RWPE1 (cell line): Measurements from ENCODE around the gene SELENOW.
"Not testable (repeated sequence)": the region's sequence is repeated elsewhere in the genome, so short reads cannot be mapped to it uniquely, and the experiment has no call there.

Experiments
- CTCF ChIA-PET: fragments of 350-600 bp; sonication (Branson Sonifier 250); formaldehyde crosslinking; extraction: SDS; loops from one replicate; lab custom pipeline; 2021; lab: Yijun Ruan, JAX
- POLR2A ChIA-PET: fragments of 400-600 bp; formaldehyde crosslinking; extraction: SDS; loops from one replicate; lab custom pipeline; 2020; ENCODE audit warnings: antibody characterized with exemption; ENCODE audit not compliant: low non-redundant PET; lab: Yijun Ruan, JAX
- DNase-seq: peaks from one replicate; pipeline ENCODE4 v3.0.0; 2012; ENCODE audit warnings: low spot score
- H3K27ac ChIP-seq: fragments of 450-650 bp; 2 replicates; pipeline ENCODE4 v1.5.1; 2017
- CTCF ChIP-seq: fragments of 450-650 bp; conservative IDR thresholded peaks from 2 replicates; pipeline ENCODE4 v1.5.1; 2017; ENCODE audit warnings: low read depth, mild to moderate bottlenecking

The SELENOW gene

GRCh38 chr19:47762151-47762550 is 16.4 kb upstream of the SELENOW start:
- TF ChIP-seq CTCF, result no peak
- no peak for DNase-seq
- no peak overlapping the region for H3K27ac ChIP-seq
- CTCF ChIA-PET, result interaction anchor here (0.6 kb wide), 1 partner anchor 46 kb away, joined by 4 read pairs; no protein-coding TSS in a partner anchor
- POLR2A ChIA-PET, result interaction anchor here (0.6 kb wide), 1 partner anchor 25 kb away, joined by 6 read pairs; no protein-coding TSS in a partner anchor

- no peak for DNase-seq
- ChIA-PET CTCF (interaction anchor here (0.6 kb wide), 1 partner anchor 47 kb away, joined by 4 read pairs; no protein-coding TSS in a partner anchor), POLR2A (no interaction called here)
- no peak overlapping the region for H3K27ac ChIP-seq
- no peak for TF ChIP-seq CTCF
These were observed 15.7 kb upstream of the SELENOW start for GRCh38 chr19:47762615-47763308.

GRCh38 chr19:47764705-47765104 is 13.8 kb upstream of the SELENOW start:
- DNase-seq, H3K27ac ChIP-seq, POLR2A ChIA-PET: not testable (repeated sequence)
- CTCF ChIA-PET, result interaction anchor here (0.6 to 1.1 kb wide), 4 partner anchors 9 to 840 kb away, joined by 3 to 5 read pairs (median 4); no protein-coding TSS in a partner anchor

DNA sequence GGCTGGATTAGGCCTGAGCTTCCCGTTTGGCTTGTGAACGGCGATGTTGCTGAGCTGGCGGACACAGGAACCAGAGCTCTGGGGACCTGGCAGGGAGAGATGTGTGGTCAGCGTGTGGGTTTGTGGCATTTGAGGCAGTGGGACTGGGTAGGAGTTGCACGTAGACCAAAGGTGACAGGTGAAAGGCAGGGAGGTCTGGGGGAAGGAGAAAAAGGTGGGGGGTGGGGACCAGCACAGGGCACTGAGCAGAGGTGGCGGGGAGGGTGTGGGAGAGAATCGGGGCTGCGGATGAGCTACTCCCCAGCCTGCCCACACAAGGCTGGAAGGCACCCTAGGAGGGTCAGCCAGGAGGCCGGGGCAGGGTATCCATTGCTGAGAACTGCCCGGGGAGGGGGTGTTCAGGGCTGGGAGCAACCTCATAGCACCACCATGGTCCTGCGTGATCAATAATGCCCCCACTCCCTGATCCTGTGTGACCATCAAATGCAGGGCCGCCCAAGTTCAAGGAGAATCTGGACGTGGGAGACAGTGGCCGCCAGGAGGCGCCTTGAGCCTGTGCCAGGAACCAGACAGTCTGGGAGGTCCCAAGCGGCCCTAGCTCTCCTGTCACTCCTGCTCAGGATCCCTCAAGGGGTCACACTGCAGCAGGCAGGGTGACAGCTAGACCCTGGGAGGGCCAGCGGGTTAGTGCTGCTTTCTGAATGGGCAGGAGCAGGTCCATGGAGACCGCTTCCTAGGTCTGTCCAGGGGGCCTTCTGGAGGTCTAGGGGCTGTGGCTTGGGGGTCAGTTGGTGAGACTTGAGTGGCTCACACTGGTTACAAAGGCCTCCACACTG is 12.8 kb upstream of the SELENOW start:
- ChIA-PET CTCF (interaction anchor here (0.6 to 1.3 kb wide), 5 partner anchors 17 to 839 kb away, joined by 3 to 6 read pairs (median 5); no protein-coding TSS in a partner anchor), POLR2A (interaction anchor here (0.6 kb wide), 2 partner anchors 24 to 112 kb away, joined by 3 to 4 read pairs; no protein-coding TSS in a partner anchor)
- H3K27ac ChIP-seq, result no peak overlapping the region
- TF ChIP-seq CTCF, result peak; percentile 67
- no peak for DNase-seq

- H3K27ac ChIP-seq, result no peak overlapping the region
- no peak for DNase-seq
- POLR2A ChIA-PET, result no interaction called here
- TF ChIP-seq CTCF, result no peak
- CTCF ChIA-PET, result interaction anchor here (0.6 to 1.3 kb wide), 3 partner anchors 17 to 59 kb away, joined by 3 to 6 read pairs (median 5); no protein-coding TSS in a partner anchor
These were observed 12.2 kb upstream of the SELENOW start for GRCh38 chr19:47766359-47766620.

DNA sequence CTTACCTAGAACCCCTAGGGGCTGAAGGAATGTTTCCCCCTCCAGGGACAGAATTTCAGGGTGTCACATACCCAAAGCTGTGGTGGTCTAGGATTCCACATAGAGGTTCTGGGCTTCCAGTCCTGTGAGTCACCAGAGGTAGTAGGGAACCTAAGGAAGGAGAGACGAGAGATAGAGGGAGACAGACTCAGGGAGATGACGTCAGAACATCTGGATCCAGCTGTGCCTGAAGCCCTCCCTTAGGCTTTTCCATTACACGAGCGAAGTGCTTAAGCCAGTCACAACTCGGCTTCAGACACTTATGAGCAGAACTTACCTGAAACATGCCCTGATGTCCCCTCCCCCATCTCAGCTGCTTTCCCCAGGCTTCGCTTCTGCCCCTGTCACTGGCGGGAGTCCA is 11.8 kb upstream of the SELENOW start:
- ChIA-PET POLR2A (no interaction called here), CTCF (interaction anchor here (0.6 to 0.9 kb wide), 2 partner anchors 9 to 21 kb away, joined by 3 to 5 read pairs; no protein-coding TSS in a partner anchor)
- no peak overlapping the region for H3K27ac ChIP-seq
- TF ChIP-seq CTCF, result no peak
- DNase-seq, result no peak
